SU-DHL-6 (cell line): ENCODE data around the gene ORC6.

ENCODE experiments used
- H2AFZ ChIP-seq: fragments of 200-600 bp; sonication (generic); 2 replicates; pipeline ENCODE4 v1.6.1; 2014; ENCODE audit warnings: low read depth, mild to moderate bottlenecking, moderate library complexity, mixed read lengths, antibody characterized with exemption, low read length; ENCODE audit not compliant: severe bottlenecking
- H3F3A ChIP-seq: fragments of 200-600 bp; shearing (Covaris generic); 2 replicates; pipeline ENCODE4 v1.6.0; 2016; ENCODE audit warnings: antibody characterized with exemption, mild to moderate bottlenecking; ENCODE audit not compliant: insufficient read depth
- H3K27ac ChIP-seq: fragments of 200-600 bp; sonication (generic); 2 replicates; pipeline ENCODE4 v1.5.1; 2016; ENCODE audit warnings: low read depth, mild to moderate bottlenecking, low read length, moderate library complexity, mixed read lengths
- H3K27me3 ChIP-seq: fragments of 200-600 bp; sonication (generic), shearing (Covaris generic); 2 replicates; pipeline ENCODE4 v1.6.0; 2014; ENCODE audit warnings: mild to moderate bottlenecking, low read length
- H3K36me3 ChIP-seq: fragments of 200-600 bp; sonication (generic); 2 replicates; pipeline ENCODE4 v1.6.1; 2014; ENCODE audit warnings: mild to moderate bottlenecking, low read length, mixed read lengths
- H3K4me2 ChIP-seq: fragments of 300-600, 200-600 bp; shearing (Covaris generic), sonication (generic); 2 replicates; pipeline ENCODE4 v1.6.0; 2014; ENCODE audit warnings: low read length, low read depth, mild to moderate bottlenecking; ENCODE audit not compliant: poor library complexity, severe bottlenecking
- H3K4me3 ChIP-seq: fragments of 200-600 bp; sonication (generic); 2 replicates; pipeline ENCODE4 v1.5.1; 2014; ENCODE audit warnings: antibody characterized with exemption, low read length, mild to moderate bottlenecking, mixed read lengths; ENCODE audit not compliant: insufficient read depth, poor library complexity, severe bottlenecking
- H3K79me2 ChIP-seq: fragments of 200-600 bp; sonication (generic); 2 replicates; pipeline ENCODE4 v1.6.1; 2014; ENCODE audit warnings: mild to moderate bottlenecking, low read length, moderate library complexity; ENCODE audit not compliant: insufficient read depth
- H3K9ac ChIP-seq: fragments of 200-600 bp; sonication (generic); 2 replicates; pipeline ENCODE4 v1.7.0; 2014; ENCODE audit warnings: mild to moderate bottlenecking, low read length
- H3K9me2 ChIP-seq: fragments of 200-600 bp; sonication (generic); replicated peaks from 2 replicates; pipeline ENCODE4 v1.6.1; 2014; ENCODE audit warnings: low read length; ENCODE audit not compliant: insufficient read depth
- H3K9me3 ChIP-seq: fragments of 200-600 bp; sonication (generic); 2 replicates; pipeline ENCODE4 v1.6.1; 2014; ENCODE audit warnings: low read length, mixed read lengths; ENCODE audit not compliant: insufficient read depth
- H4K20me1 ChIP-seq: fragments of 200-600 bp; sonication (generic); 2 replicates; pipeline ENCODE4 v1.6.1; 2014; ENCODE audit warnings: low read depth, mild to moderate bottlenecking, antibody characterized with exemption, low read length, moderate library complexity, mixed read lengths
- CTCF ChIP-seq: fragments of 200-600 bp; sonication (generic); IDR thresholded peaks from one replicate; pipeline ENCODE4 v1.5.1; 2017; ENCODE audit warnings: antibody characterized with exemption, mild to moderate bottlenecking, low read length, moderate library complexity; ENCODE audit not compliant: insufficient read depth, poor library complexity, severe bottlenecking
- EZH2phosphoT487 ChIP-seq: fragments of 200-600 bp; sonication (generic), shearing (Covaris generic); conservative IDR thresholded peaks from 2 replicates; pipeline ENCODE4 v1.6.1; 2018; ENCODE audit warnings: mild to moderate bottlenecking, antibody characterized with exemption, low read length, moderate library complexity, mixed read lengths

The ORC6 gene

GRCh38 chr16:46702030-46702429, 12.6 kb downstream of the ORC6 start:
- H3K36me3 ChIP-seq, result peaks cover 13% of the 10 kb centered on the region
- H3K9me2 ChIP-seq, result no peaks in the 10 kb centered on the region
- no peak overlapping the region for H2AFZ ChIP-seq
- H3K4me3 ChIP-seq, result no peak overlapping the region
- TF ChIP-seq CTCF (no peak), EZH2phosphoT487 (no peak)
- no peak overlapping the region for H3K4me2 ChIP-seq
- no peak overlapping the region for H3K9ac ChIP-seq
- H3K27me3 ChIP-seq, result no peaks in the 10 kb centered on the region
- H3K9me3 ChIP-seq, result no peaks in the 10 kb centered on the region
- H3F3A ChIP-seq, result peaks cover 8% of the 10 kb centered on the region; the same call in 1 of the 2 replicates
- no peaks in the 10 kb centered on the region for H4K20me1 ChIP-seq
- no peak overlapping the region for H3K27ac ChIP-seq
- H3K79me2 ChIP-seq, result no peaks in the 10 kb centered on the region

GRCh38 chr16:46706642-46707041, 17.2 kb downstream of the ORC6 start:
- TF ChIP-seq CTCF (no peak), EZH2phosphoT487 (no peak)
- Histone ChIP-seq H3K79me2 (no peaks in the 10 kb centered on the region), H3K27ac (no peak overlapping the region), H3K36me3 (no peaks in the 10 kb centered on the region), H3F3A (no peaks in the 10 kb centered on the region), H3K4me3 (no peak overlapping the region), H3K9me3 (no peaks in the 10 kb centered on the region), H3K4me2 (no peak overlapping the region), H3K9ac (no peak overlapping the region), H2AFZ (no peak overlapping the region), H4K20me1 (no peaks in the 10 kb centered on the region), H3K27me3 (no peaks in the 10 kb centered on the region), H3K9me2 (no peaks in the 10 kb centered on the region)

- Histone ChIP-seq H3K4me2 (no peak overlapping the region), H3K36me3 (no peaks in the 10 kb centered on the region), H3F3A (no peaks in the 10 kb centered on the region), H3K27me3 (no peaks in the 10 kb centered on the region), H3K4me3 (no peak overlapping the region), H2AFZ (no peak overlapping the region), H3K79me2 (no peaks in the 10 kb centered on the region), H3K9me2 (no peaks in the 10 kb centered on the region), H4K20me1 (no peaks in the 10 kb centered on the region), H3K27ac (no peak overlapping the region), H3K9ac (no peak overlapping the region), H3K9me3 (no peaks in the 10 kb centered on the region)
- no peak for TF ChIP-seq EZH2phosphoT487
- no peak for TF ChIP-seq CTCF
These were observed 20.1 kb downstream of the ORC6 start for GRCh38 chr16:46709469-46710005.
